Hypothalamus (tissue), 51 donors: ENCODE data around the gene ZNF324B.
"Not testable (repeated sequence)": the region's sequence is repeated elsewhere in the genome, so short reads cannot be mapped to it uniquely, and the experiment has no call there.

Source experiments
- DNase-seq, 51 donors: peaks; one replicate each; lab custom pipeline; 2025; lab: John Stamatoyannopoulos, UW

Gene ZNF324B

DNA sequence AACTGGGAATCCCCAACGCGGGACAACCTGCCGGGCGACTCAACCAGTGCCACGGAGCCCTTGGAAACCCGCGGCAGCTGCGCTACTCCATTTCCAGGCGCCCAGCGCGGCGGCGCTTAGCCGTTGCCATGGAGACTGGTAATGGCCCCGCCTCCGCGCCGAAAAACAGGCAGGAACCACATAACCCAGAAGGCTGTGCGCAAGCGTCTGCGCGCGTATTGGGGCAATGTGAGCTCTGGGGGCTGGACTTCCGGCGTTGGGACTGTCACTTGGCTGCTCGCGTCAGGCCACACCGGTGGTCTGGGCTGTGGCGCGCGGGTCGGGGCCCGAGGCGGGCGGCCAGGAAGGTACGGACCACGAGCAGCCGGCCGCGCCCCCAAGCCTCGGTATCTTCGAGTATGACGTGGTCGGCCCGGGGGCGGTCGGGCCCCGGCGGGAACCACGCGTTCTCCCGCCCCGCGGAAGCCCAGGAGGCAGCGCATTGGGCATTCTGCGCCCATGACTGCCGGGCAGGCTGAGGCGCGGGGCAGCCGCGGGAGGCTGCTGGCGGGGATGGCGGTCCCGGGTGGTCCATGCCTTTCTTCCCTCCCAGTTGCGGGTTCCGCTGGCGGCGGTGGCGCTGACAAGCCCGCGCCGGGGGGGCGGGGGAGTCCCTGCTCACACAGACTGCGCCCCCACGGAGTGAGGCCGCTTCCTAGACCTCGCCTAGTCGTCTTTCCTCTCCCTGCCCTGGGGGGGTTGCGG lies at the start of gene ZNF324B:
ZNF324B (plus strand) TSS at position 265 of the 744 bp plus-strand sequence. CDS start 2,080 bp downstream, outside the sequence.
- peak; percentile 48 to 98 (median 94) for DNase-seq

DNA sequence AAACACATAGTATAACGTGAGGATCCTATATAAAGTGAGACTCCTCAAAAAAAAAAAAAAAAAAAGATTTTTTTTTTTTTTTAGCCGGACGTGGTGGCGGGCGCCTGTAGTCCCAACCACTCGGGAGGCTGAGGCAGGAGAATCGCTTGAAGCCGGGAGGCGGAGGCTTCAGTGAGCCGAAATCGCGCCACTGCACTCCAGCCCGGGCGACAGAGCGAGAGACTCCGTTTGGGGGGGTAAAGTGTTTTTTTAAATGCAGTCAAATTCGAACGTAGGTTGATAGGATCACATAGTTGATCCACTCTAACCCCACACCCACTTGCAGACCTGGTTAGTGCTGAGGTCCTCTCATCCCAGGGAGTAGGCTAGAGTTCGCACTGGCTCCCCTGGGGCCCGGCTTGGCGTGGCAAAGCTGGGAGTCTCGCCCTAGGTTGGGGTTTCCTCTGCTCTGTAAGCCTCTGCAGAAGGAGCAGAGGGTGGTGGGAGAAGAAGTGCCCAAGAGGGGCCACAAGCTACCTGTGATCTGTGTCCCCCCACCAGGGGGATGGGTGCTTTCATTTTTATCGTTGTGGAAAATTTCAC lies 49.5 kb upstream of the ZNF324B start:
- no peak for DNase-seq

DNA sequence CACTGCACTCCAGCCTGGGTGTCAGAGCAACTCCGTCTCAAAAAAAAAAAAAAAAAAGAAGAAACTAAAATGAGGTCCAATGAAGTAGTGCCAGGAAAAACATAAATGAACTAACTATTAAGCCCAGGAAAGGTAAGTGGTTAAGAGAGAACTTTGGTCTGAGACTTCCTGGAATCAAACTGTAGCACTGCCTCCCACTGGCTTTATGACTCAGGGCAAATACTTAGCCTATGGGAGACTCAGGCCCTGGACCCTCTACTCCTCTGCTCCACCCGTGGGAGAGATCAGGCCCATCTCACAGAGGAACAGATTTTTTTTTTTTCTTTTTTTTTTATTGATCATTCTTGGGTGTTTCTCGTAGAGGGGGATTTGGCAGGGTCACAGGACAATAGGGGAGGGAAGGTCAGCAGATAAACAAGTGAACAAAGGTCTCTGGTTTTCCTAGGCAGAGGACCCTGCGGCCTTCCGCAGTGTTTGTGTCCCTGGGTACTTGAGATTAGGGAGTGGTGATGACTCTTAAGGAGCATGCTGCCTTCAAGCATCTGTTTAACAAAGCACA lies 47.4 kb upstream of the ZNF324B start:
- not testable (repeated sequence) for DNase-seq

DNA sequence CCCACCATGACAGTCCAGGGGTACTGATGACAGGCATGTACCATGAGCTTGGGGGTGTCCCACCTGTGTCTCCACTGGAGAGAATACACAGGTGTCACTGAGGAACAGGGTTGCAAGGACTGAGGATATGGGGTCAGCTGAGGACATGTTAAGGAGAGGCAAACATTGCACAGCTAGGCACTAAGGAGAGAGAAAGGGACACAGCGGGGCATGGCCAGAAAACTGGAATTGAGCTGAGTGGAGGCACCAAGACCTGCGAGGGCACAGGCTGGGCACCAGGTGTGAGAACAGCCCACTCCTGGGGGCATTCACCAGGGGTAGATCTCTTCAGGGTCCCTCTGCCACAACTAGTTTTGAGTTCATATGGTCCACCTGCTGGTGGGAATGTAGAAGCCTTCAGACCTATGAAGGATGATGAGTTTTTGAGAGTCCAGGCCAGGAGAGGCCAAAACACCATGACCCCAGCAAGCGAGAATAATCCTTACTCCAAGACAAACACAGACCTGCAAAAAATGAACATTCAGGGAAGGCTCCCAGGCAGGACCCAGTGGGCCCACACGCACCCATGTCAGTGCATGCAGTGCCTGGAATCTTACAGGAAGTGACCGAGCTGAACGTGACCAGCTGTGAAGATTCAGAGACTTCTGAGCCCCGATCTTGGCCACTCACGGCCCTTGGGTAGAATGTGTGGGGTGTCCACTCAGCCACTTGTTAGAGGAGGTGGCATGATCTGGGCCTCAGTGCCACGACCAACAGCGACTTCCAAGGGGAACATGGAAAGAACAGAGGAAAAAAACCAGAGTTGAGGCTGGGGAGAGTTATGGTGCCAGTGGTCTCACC lies 44.4 kb upstream of the ZNF324B start:
- no peak for DNase-seq

DNA sequence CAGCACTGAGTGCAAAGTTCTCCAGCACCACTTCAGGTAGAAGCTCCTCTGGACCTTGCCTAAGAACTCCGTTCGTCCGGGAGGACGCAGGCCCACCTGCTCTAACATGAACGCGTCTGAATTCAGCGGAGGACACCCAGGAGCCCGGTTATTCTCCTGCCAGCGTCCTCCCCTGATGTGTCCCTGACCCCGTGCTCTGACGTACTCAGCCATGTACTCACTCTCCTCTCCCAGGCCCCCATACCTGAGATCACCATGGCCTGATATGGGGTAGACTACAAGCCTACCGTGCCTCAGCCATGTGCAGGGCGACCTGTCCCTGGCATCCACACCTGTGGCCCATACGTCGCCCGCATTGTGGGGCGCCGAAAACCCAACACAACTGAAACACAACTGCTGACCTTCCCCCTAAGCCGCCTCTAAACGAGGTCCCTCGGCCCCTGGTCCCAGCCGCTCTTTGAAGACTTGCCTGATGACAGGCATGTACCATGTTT lies 43.7 kb upstream of the ZNF324B start:
- DNase-seq: peak in 1 of 51 donors; percentile 53

DNA sequence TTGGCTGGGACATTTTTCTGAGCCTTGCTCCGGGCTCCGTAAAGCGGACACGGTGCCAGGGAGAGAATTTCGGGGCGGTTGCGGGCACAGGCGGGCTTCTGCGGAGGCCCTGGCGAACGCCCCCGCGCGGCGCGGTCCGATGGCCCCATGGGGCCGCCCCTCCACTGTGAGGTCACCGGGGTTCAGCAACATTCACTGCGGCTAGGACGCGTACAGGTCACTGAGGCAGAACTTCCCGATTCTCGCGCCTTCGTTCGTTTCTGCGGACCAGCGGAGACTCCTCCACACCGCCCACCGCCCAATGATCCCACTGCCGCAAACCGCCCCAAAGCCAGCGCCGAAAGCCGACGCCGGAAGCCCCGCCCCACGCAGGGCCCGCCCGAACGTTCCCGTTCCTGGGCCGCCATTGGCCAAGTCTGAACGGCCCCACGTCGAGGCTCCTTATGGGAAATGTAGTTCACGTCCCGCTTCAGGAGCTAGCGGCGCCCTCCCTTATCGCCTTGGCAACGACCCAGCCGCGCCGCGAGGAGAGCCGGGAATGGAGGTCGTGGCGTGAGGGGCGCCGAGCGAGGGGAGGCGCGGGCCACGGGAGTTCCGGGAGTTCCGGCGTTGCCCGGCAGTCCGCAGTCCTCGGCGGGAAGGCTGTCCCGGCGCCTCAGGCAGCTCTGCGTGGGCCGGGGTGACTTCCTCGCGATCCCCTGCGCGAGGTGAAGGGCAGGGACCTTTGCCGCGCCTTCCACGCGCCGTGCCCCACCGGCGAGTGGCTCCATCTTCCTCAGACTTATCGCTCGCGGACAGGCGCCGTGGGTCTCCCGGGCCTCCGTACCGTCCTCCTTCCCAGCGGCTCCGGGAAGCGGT lies 43.0 kb upstream of the ZNF324B start, which contains the start of gene ZNF584:
ZNF584 (plus strand) TSS at position 498 of the 858 bp plus-strand sequence. CDS start 499 bp downstream, outside the sequence.
- DNase-seq: peak; percentile 60 to 98 (median 93)

DNA sequence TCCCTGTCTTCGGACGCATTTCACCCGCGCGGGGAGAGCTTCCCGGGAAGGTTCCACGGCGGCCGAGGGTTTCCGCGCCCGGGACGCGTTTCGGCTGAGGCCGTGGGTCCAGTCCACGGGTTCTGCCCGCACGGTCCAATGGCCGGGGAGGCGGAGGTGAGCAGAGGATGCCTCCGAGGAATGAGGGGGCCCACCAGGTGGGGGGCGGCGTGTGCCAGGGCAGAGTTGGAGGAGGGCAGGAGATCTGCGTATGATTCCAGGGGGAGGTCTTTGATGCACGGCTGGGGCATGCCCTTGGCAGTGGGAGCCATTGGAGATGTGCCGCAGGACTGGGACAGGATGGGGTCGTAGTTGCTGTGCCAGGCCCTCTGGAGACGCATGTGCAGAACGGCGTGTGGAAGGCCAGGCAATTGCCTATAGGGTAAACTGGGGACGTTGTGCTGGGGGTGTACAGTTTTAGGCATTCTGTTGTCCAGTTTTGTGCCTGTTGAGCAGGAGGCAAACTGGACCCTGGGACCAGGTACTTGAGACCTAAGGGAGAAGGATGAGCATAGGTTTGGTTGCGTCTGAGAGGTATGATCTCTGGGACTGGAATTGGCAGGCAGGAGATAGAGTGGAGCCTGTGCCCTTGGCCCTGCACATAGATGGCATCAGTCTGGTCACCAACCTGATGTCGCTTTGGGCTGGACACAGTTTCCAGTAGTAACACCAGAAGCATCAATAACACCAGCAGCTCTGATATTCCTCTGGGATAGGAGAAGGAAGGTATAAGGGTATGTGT lies 42.2 kb upstream of the ZNF324B start:
- DNase-seq: peak in 7 of 51 donors; percentile 11 to 43 (median 28)

DNA sequence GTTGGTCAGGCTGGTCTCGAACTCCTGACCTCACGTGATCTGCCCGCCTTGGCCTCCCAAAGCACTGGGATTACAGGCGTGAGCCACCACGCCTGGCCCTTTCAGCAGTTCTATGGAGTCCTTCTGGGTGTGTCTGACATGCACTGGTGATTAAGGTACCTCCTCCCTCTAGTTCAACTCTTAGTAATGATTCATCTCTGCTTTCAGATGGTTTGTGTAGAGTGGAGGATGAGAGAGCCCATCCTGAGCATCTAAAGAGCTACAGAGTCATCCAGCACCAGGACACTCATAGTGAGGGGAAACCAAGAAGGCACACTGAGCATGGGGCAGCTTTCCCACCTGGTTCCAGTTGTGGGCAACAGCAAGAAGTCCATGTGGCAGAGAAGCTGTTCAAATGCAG lies 34.8 kb upstream of the ZNF324B start:
- no peak for DNase-seq

DNA sequence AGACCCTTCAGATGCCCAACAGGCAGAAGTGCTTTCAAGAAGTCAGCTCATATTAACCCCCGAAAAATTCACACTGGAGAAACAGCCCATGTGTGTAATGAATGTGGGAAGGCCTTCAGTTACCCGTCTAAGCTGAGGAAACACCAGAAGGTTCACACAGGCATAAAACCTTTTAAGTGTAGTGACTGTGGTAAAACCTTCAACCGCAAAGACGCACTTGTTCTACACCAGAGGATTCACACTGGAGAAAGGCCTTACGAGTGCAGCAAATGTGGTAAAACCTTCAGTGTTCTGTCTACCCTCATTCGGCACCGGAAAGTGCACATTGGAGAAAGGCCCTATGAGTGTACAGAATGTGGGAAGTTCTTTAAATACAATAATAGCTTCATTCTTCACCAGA lies 34.4 kb upstream of the ZNF324B start:
- no peak for DNase-seq

DNA sequence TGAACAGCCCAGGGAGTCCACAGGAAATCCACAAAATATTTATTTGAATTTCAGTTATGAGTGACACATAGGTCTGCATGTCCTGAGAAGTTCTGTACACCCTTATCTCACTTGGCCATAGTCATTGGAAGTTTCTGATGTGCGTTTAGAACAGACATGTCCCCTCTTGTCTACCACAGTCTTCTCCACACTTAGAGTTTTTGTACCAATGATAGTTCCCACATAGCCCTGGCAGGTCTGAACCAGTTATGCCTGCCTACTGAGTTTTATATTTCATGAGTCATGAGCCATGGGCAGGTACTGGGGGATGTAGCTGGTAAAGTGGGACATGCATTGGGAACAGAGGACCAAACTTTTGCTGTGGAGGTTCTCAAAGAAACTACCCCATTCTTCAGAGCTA lies 22.8 kb upstream of the ZNF324B start:
- no peak for DNase-seq

DNA sequence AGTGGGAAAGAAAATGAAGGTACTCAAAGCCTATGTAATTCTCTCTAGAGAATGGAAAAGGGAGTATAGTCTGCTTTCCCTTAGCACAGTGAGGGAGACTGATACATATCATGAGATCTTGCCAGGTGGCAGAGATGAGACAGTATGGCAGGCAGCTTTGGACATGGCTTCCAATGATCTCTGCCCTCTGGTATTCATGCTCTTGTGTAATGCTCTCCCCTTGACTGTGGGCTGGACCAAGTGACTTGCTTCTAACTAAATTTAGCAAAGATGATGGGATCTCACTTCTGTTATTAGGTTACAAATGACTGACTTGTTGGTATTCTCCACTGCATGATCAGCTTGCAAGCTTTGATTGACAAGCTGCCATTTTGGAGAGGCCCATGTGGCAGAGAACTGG lies 21.7 kb upstream of the ZNF324B start:
- DNase-seq: no peak

DNA sequence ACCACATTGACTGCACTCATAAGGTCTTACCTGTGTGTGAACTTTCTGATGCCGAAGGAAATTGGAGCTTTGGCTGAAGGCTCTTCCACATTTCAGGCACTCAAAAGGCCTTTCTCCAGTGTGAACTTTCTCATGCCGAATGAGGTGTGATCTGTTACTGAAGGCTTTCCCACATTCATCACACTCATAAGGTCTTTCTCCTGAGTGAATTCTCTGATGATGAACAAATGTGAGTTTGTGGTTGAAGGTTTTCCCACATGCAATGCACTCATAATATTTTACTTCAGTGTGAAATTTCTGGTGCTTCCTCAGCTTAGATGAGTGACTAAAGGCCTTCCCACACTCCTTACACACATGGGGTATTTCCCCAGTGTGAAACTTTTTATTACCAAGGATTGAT lies 17.2 kb upstream of the ZNF324B start:
- no peak for DNase-seq

DNA sequence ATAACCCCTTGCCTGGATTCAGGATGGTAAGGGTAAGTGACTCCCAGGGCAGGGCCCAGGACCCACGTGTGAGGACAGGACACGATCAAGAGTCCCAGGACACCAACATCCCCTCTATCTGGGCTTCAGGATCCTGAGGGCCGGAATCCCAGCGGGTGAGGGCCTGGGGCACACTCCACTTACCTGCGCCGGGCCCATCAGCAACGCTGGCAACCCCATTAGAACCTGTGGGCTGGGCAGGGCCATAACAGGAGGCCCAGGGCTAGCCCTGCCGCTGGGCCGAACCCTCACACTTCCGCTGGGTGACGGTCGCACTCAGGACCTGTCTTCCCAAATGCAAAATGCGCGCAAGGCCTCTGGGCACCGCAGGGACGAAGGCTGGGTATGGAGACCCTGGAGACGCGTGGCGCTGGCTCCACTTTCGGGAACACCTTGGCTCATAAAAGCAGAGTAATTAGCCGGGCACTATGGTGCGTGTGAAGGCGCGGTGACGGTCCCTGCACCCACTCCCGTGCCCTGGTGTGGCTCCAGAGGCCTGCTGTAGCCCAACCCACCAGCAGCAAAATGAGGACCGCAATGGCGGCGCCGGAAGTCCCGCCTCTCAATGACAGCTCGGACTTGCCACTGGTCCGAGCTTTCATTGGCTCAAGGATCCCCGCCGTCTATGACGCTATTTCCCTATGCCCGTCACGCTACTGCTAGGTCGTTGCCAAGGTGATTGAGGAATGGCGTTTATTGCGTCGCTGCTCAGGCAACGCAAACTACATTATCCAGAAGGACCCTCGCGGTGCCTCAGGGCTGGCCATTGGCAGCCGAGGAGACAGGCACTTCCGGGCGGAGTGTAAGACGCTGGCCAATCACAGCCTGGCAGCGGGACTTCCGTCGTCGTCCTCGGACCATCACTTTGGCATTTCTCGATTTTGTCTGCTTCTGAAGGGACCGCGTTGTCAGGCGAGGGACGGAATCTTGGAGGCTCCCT lies 11.6 kb upstream of the ZNF324B start, which contains the start of gene ZNF132:
ZNF132 (minus strand) TSS at position 578 of the 979 bp plus-strand sequence; CDS start at position 246, 332 bp downstream.
- DNase-seq: peak; percentile 71 to 100 (median 98)

DNA sequence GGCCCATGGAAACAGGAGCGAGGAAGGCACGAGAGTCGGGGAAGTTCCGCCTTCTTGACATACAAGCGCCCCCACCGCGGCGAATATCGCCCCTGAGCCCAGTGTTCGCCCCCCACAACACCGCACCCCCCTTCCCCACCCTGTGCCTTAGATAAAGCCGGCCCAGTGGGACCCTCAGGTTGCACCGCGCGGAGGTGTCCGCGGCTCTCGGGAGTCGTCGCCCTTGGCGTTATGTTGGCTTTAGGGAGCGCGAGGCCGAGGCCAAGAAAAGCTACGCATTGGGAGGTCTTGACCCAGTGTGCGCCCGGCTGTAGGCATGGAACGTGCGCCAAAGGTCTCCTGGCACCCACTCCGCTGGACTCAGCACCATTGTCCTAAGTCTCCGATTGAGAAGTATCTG lies 10.9 kb upstream of the ZNF324B start:
- peak in 3 of 51 donors; percentile 26 to 42 (median 33) for DNase-seq

DNA sequence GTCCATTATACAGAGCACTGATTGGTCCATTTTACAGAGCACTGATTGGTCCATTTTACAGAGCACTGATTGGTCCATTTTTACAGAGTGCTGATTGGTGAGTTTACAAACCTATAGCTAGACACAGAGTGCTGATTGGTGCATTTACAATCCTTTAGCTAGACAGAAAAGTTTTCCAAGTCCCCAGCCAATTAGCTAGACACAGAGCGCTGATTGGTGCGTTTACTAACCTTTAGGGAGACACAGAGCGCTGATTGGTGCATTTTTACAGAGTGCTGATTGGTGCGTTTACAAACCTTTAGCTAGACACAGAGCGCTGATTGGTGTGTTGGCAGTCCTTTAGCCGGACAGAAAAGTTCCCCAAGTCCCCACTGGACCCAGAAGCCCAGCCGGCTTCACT lies 8.4 kb upstream of the ZNF324B start:
- not testable (repeated sequence) for DNase-seq

DNA sequence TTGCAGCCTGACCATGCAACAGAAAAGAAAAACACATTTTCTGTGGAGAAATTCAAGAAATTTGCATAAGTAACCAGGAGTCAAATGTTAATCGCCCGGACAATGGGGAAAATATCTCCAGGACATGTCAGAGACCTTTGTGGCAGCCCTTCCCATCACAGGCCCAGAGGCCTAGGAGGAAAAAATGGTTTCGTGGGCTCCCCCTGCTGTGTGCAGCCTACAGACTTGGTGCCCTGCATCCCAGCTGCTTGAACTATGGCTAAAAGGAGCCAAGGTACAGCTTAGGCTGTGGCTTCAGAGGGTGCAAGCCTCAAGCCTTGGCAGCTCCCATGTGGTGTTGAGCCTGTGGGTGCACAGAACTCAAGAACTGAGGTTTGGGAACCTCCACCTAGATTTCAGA lies 2.6 kb upstream of the ZNF324B start:
- not testable (repeated sequence) for DNase-seq

DNA sequence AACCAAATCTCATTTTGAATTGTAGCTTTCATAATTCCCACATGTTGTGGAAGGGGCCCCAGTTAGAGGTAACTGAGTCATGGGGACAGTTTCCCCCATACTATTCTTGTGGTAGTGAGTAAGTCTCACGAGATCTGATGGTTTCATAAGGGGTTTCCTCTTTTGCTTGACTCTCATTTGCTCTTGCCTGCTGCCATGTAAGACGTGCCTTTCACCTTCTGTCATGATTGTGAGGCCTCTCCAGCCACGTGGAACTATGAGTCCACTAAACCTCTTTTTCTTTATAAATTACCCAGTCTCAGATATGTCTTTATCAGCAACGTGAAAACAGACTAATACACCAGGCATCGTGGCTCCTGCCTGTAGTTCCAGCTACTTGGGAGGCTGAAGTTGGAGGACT lies 1.4 kb upstream of the ZNF324B start:
- not testable (repeated sequence) for DNase-seq
